SH-SY5Y (cell line): ENCODE measurements around the gene EXOC3.

Source experiments
- GATA2 ChIP-seq: IDR thresholded peaks from 2 replicates; pipeline ENCODE4 v1.6.1; 2011; ENCODE audit warnings: mild to moderate bottlenecking, low read depth, low read length
- GATA3 ChIP-seq: IDR thresholded peaks from 2 replicates; pipeline ENCODE4 v1.6.1; 2011; ENCODE audit warnings: low read depth, mild to moderate bottlenecking, low read length, moderate library complexity

DNA sequence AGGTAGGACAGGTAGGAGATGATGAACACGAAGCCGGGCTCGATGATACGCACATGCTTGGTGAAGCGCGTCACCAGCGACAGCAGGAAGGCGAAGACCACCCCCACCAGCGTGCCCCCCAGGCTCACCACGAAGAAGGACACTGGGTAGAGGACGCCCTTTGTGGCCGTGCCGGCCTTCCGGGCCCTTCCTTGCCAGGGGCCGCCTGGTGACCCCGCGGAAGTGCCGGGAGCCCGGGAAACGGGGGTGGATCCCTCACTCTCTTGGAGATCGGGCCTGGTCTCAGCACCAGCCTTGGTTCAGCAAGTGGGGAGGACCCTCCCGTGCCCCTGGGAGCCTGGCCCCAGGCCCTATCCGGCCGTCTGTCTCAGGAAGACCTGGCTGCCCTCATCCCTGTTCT is 41.6 kb downstream of the EXOC3 start:
- TF ChIP-seq GATA3 (no peak), GATA2 (no peak)
